Tibial nerve (tissue), 4 donors: ENCODE results near the gene SLC2A4RG. TPM values are rescaled to one million over a fixed set of nuclear protein-coding genes. Genes with fewer than 3 reads are reported as not detected.

Source experiments
- DNase-seq, 2 donors: peaks; one replicate each; pipeline ENCODE4 v3.0.0-alpha.2; 2019; ENCODE audit warnings: low spot score in 2 of 2
- H3K27ac ChIP-seq, 4 donors: fragments of 200-600 bp; sonication (generic) in 3 of 4; one replicate each; pipeline ENCODE4 v1.5.1; 2017 to 2019; ENCODE audit warnings: mild to moderate bottlenecking in 1 of 4
- H3K27me3 ChIP-seq, 2 donors: fragments of 200-600 bp; sonication (generic) in 1 of 2; one replicate each; pipeline versions ENCODE4 v1.5.1 to v1.6.0; 2017 to 2019
- H3K36me3 ChIP-seq, 3 donors: fragments of 200-600 bp; sonication (generic); one replicate each; pipeline ENCODE4 v1.5.1; 2018 to 2019
- H3K4me1 ChIP-seq, 4 donors: fragments of 200-600 bp; sonication (generic) in 3 of 4; one replicate each; pipeline ENCODE4 v1.5.1; 2017 to 2019
- H3K4me3 ChIP-seq, 4 donors: fragments of 200-600 bp; sonication (generic) in 3 of 4; one replicate each; pipeline ENCODE4 v1.5.1; 2017 to 2019; ENCODE audit warnings: mild to moderate bottlenecking in 1 of 4, moderate library complexity in 1 of 4
- H3K9me3 ChIP-seq, 4 donors: fragments of 200-600 bp; sonication (generic) in 3 of 4; one replicate each; pipeline ENCODE4 v1.5.1; 2017 to 2019
- CTCF ChIP-seq, 5 experiments: fragments of 200-600 bp in 3 of 5; fragments of 450-650 bp in 2 of 5; sonication (generic) in 3 of 5; IDR thresholded peaks; one replicate each; pipeline ENCODE4 v1.5.1; 2016 to 2019; ENCODE audit warnings: antibody characterized with exemption in 5 of 5, mild to moderate bottlenecking in 3 of 5, moderate library complexity in 2 of 5
- EP300 ChIP-seq, 2 donors: sonication (generic); formaldehyde crosslinking; IDR thresholded peaks; one replicate each; pipeline ENCODE4 v1.6.1; 2017; ENCODE audit warnings: antibody characterized with exemption in 2 of 2, mild to moderate bottlenecking in 1 of 2
- POLR2A ChIP-seq, 2 donors: fragments of 450-650 bp; IDR thresholded peaks; one replicate each; pipeline ENCODE4 v1.6.1; 2017; ENCODE audit warnings: antibody characterized with exemption in 2 of 2, mild to moderate bottlenecking in 2 of 2, moderate library complexity in 2 of 2
- WGBS, 2 donors: methylation state at CpG; one replicate each; pipeline ENCODE4 v1.1.5; 2018; 5-methylcytosine and 5-hydroxymethylcytosine counted together
- total RNA-seq, 4 donors: library from RNA; depleted of rRNA; stranded (reverse); fragments of >200 nt; gene quantifications; one replicate each; pipeline ENCODE4 v1.1.0, GENCODE V29; 2016

The SLC2A4RG gene
- total RNA-seq, 4 donors from 2014 or later: 71.5 to 126 (median 72.5) TPM

- Histone ChIP-seq H3K4me1 (peaks cover 0 to 43% (median 12%) of the 10 kb centered on the region in 4 donors), H3K9me3 (no peaks in the 10 kb centered on the region), H3K36me3 (peaks cover 0 to 48% (median 4%) of the 10 kb centered on the region in 3 donors), H3K27me3 (no peaks in the 10 kb centered on the region), H3K4me3 (no peak overlapping the region), H3K27ac (peak overlapping the region in 2 of 4 donors; percentile 0 to 31)
- DNase-seq: no peak
- WGBS, 2 donors: 64 to 72% methylated on average over 4 of the region's 4 CpGs
- no peak for TF ChIP-seq CTCF (IDR thresholded peaks at IDR 0.05)
- no peak for TF ChIP-seq EP300 (IDR thresholded peaks at IDR 0.05)
- TF ChIP-seq POLR2A (IDR thresholded peaks at IDR 0.05): no peak
Observed at GRCh38 chr20:63744158-63744557, 4.6 kb downstream of the SLC2A4RG start.

- H3K27me3 ChIP-seq: no peaks in the 10 kb centered on the region
- no peak for DNase-seq
- peaks cover 0 to 42% (median 12%) of the 10 kb centered on the region in 4 donors for H3K4me1 ChIP-seq
- H3K27ac ChIP-seq: peak overlapping the region in 3 of 4 donors; percentile 0 to 50 (median 31)
- H3K4me3 ChIP-seq: no peak overlapping the region
- H3K9me3 ChIP-seq: no peaks in the 10 kb centered on the region
- TF ChIP-seq POLR2A (IDR thresholded peaks at IDR 0.05) (no peak), EP300 (IDR thresholded peaks at IDR 0.05) (no peak), CTCF (IDR thresholded peaks at IDR 0.05) (no peak)
- WGBS, 2 donors: 66 to 78% methylated on average over 20 to 25 of the region's 25 CpGs
- peaks cover 0 to 51% (median 4%) of the 10 kb centered on the region in 3 donors for H3K36me3 ChIP-seq
Observed at GRCh38 chr20:63744574-63745423, 5.2 kb downstream of the SLC2A4RG start.

DNA sequence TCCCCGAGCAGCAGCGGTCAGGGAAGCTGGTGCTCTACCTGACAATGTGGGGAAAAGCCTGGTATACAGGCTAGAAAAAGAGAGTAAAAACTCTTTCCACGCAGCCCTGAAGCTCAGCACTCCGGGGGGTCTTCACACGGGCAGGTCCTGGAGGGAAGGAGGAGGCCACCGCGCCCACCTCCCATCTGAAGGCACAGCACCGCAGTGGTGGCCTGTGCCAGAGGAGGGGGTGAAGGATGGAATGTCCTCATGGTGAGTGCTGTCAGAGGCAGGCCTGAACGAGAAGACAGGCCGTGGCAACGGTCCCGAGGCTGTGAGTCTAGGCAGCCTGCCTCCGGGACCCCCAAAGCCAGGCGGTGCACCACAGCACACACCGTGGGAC, 5.8 kb downstream of the SLC2A4RG start:
- H3K27ac ChIP-seq: peak overlapping the region in 1 of 4 donors; percentile 31
- peaks cover 0 to 40% (median 12%) of the 10 kb centered on the region in 4 donors for H3K4me1 ChIP-seq
- peaks cover 0 to 57% (median 4%) of the 10 kb centered on the region in 3 donors for H3K36me3 ChIP-seq
- H3K27me3 ChIP-seq: no peaks in the 10 kb centered on the region
- H3K9me3 ChIP-seq: no peaks in the 10 kb centered on the region
- TF ChIP-seq POLR2A (IDR thresholded peaks at IDR 0.05) (no peak), CTCF (IDR thresholded peaks at IDR 0.05) (no peak), EP300 (IDR thresholded peaks at IDR 0.05) (no peak)
- no peak for DNase-seq
- WGBS, 2 donors: 76% methylated on average over 15 of the region's 15 CpGs
- H3K4me3 ChIP-seq: no peak overlapping the region

GRCh38 chr20:63745961-63746731, 6.6 kb downstream of the SLC2A4RG start:
- no peak overlapping the region for H3K4me3 ChIP-seq
- no peaks in the 10 kb centered on the region for H3K27me3 ChIP-seq
- H3K4me1 ChIP-seq: peaks cover 0 to 33% (median 8%) of the 10 kb centered on the region in 4 donors
- H3K9me3 ChIP-seq: no peaks in the 10 kb centered on the region
- H3K27ac ChIP-seq: no peak overlapping the region
- H3K36me3 ChIP-seq: peaks cover 0 to 60% (median 4%) of the 10 kb centered on the region in 3 donors
- TF ChIP-seq POLR2A (IDR thresholded peaks at IDR 0.05) (no peak), EP300 (IDR thresholded peaks at IDR 0.05) (no peak), CTCF (IDR thresholded peaks at IDR 0.05) (no peak)
- 74 to 83% methylated on average over 19 to 23 of the region's 26 CpGs for WGBS, 2 donors
- DNase-seq: no peak
